IPS-NIHi7 (cell line): ENCODE data around the gene KLHL29.

Source experiments
- DNase-seq: peaks from one replicate; pipeline ENCODE4 v3.0.0; 2012; ENCODE audit warnings: mixed read lengths; ENCODE audit errors: extremely low spot score

The KLHL29 gene

DNA sequence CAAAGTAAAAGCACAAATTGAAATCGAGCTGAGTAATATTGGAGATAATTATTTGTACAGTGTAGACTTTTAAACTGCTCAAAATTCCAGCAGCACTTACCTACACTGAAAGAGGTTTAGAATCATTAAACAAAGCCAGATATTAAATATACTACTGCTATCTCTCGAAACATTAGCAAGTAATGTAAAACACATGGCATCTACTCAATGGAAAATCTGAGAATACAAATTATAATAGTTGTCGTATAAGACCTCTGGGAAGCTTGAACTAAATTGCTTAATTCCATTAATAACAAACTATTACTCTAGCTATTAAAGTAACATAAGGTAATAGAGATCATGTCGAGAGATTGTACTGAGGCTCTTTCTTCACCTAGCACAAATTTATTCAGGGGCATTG lies 108.9 kb downstream of the KLHL29 start:
- no peak for DNase-seq

DNA sequence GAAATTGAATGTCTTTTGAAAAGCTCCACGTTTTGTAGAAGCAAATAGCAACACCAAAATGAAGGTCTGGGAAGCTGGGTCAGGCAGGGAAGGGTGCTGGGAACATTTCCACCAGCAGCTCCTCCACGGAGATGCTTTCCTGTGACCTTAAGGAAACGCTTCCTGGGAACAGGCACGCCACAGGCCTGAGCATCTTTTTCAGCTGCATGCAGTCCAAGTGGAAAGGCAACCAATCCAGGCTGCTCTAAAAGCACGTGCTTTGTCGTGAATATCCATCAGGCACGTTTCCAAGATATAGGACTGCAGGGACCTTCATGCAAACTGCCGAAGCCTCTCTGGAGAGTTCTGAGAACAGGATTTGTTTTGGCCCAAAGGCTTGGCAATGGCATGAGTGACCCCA lies 109.3 kb downstream of the KLHL29 start:
- no peak for DNase-seq

DNA sequence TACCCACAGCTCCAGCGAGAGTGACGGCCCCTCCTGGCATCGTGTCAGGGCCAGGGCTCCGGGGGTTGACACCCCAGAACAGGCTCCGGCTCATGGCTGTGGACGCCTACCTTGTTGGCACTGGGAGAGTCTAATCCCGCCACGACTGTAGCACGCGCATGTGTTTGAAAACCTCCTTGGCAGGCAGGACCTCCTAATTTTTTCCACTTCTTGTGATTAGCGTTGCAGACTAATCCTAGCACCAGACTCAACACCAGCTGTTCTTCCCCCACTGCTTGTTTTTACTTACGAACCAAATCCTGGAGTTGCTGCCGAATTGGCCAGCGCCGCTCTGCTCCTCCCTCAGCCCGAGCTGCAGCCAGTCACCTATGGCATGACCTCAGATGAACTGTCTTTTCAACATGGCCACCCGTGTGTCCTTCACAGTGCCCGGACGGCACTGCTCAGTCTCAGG lies 110.7 kb downstream of the KLHL29 start:
- no peak for DNase-seq

DNA sequence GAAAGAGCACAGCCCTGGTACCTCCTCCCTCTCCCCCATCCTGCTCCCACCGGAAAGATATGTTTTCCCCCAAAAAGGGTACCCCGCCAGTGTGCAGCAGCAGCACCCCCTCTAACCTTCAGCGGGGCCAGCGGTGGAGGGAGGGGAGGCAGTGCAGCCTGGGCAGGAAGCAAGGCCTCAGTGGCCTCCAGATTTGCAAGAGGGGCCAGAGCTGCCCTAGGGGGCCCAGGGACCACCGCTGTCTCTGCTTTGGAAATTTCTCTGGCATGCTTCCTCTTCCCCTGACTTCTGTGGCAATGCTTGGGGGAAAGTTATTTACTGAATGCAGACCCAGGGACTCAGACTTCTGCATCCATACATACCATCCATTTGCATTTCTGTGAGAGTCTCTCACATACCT lies 111.5 kb downstream of the KLHL29 start:
- no peak for DNase-seq

DNA sequence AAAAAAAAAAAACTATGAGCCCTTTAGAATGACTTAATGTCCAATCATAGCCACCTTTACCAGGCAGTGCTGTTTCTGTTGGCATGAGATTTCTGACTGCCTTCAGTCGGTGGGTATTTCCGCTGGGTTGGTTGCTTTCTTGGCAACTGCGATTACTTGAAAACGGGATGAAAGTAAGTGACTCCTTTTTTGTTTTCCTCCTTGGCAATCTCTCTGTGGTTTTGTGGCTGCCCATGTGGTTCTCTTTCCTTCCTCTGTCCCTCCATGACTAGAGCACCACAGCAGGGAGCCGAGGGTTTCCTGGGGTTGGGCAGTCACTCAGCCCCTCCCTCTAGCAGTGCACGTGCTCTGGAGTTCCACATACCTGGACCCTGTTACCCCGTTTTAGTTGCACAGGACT lies 112.1 kb downstream of the KLHL29 start:
- no peak for DNase-seq

DNA sequence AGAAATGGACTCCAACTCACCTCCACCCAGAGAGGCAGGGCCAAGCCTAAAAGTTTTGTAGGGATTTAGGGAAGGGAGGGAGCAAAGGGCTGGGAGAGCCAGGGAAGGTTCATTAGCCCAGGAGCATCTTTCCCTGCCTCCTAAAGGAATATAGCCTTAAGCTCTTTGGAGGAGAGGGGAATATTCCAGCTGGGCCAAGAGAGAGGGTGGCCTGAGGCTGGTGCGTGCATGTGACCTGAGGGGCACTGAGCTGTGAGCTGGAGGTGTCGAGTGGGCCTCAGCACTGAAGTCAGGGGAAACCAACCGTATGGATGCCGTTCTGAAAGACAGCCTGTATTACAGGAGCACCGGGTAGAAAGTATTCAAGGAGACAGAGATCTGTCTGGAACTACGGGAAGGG lies 112.6 kb downstream of the KLHL29 start:
- DNase-seq = no peak

DNA sequence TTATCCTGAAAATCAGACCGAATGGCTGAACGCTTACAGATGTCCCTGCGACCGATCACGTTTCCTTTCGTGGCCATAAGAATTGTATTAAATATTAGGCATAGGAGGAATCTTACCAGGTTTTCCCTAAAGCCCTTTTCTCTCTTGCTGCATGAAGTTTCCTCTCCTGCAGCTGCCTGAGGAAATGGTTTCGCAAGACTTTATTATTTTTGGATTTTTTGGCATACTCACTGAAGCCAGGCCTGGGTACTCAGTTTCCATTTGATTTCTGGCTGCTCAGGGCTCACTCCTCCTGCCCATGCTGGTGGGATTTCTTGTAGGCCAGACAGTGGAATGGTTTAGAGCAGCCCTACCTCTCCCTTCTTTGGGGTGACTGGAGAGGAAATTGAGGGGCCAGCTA lies 114.0 kb downstream of the KLHL29 start:
- no peak for DNase-seq

DNA sequence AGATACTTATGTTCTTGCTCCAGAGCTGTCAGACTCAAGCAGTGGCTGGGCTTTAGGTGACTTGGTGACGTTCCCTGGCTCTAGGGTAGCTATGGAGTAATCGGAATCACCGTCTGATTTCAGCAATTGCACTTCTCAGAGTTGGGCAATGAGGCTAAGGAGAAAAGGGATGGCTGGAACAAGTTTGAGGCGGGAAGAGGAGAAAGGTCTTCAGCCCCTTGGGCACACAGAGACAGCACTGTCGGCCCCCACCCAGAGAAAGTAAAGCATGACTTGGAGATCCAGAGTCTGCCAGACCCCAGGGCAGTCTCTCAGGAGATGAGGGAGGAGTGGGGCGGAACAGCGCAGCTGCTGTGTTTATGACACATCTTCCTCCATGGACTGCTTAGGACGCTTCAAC lies 114.5 kb downstream of the KLHL29 start:
- no peak for DNase-seq

DNA sequence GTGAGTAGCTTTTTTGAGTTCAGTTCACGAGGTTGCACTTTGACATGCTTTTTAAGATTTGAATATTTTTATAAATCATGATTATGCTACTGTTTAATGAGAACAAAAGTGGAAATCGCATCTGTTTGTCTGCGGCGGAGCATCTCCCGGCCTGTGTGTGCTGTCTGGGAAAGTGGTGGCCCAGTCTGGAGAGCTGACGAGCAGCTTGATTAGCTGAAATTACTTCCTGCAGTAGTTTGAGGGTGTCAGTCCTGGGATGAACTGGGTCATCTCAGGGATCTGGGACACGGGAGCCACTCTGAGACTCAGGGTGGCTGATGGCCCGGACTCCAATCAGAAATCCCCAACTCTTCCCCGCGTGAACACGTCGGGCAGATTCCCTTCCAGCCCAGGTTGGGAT lies 115.9 kb downstream of the KLHL29 start:
- no peak for DNase-seq

DNA sequence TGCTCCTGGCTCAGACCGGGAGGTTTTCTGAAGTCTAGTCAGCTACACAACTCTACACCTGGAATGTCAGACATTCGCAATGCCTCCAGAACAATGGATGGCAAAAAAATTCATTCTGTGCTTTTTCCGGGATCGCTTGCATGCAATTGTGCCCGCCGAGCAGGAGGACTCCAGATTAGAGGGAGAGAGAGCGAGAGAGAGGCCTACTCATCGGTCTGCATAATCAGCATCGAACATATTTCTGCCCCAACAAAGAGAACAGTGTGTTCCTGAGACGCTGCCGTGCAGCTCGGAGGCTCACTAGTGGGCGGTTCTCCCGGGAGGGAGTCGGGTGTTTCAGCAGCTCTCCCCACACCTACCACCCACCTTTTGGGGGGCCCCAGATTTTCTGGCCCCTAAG lies 117.1 kb downstream of the KLHL29 start:
- DNase-seq = no peak

DNA sequence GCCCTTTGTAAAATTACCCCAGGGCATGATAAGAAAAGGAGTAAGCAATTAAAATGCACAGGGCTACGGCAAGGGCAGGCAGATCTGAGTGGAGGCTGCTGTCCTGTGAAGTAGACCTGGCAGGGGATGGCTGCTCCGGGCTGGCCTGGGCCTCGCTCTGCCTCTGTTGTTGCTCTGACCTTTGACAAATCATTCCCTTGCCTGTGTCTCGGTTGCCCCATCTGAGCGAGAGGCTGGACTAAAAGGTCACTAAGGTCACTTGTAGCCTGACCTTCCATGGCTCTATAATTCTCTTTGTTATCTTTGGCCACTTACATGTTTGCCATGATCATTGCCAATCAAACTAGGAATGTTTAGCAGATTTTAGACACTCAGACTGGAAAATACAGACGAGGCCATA lies 118.1 kb downstream of the KLHL29 start:
- no peak for DNase-seq

DNA sequence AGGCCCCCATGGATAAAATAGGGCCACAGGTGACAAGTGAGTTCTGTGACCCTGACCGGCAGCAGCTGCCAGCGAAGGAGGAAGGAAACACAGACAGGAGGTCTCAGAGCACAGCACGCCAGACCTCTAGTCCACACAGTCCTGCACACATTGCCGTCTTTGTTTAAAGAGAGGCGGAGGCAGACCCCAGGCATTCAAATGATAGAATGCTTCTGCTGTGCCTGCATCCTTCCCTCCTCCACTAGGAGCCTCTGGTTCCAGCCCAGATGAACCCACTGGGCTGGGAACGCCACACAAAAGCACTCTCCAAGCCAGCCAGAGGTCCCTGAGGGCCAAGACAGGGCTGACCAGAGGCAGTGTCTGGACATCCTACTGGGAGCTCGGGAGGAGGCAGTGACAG lies 118.7 kb downstream of the KLHL29 start:
- DNase-seq = no peak

DNA sequence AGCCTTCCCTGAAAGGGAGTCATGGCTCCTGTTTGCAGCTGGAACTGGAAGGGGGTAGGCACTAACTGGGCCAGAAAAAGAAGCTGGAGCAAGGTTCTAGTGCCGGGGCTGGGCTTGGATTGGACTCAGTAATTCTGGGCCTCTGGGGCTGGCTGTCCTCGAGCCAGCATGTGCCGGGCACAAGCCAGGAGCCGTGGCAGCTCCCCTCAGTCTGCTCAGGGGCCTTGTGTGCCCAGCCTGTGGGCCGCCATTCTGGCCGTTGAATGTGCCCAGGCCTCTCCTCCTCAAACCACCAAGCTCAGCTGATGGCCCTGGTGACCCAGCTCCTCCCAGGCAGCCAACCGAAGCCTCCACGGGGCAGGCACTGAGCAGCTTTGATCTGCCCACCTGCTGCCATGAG lies 119.6 kb downstream of the KLHL29 start:
- no peak for DNase-seq

DNA sequence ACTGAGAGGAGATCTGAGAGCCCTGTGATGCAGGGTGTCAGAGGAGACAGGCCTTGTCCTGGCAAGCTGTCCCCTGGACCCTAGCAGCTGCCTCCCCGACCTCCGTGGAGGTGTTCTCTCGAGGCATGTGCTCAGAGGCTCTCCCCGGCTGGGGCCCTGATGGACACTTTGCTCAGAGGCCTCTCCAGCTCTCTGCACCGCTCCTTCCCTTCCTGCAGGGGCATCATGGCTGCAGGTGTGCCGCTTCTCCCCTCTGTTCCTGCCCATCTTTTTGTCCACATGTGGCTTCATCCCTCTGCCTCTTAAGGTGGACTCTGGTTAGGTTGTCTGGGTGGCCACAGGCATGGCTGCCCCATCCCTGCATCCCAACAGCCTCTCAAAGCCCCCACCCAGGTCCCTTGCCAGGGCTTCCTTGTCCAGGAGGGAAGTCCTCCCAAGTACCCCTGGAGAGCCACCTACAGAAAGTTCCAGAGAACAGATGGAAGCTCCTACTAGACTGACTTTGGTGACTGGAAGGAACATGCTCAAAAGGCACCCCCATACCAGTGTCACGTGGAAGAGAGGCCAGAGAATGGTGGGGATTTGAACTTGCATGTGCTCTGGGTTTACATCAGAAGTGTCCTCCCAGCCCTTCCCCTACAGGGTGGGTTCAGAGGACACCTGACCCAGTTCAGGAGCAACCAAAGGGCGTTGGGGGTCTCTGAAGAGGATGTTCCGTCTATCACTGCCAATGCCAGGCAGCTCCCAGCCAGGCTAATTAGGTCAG lies 120.4 kb downstream of the KLHL29 start:
- DNase-seq = peak; percentile 46

DNA sequence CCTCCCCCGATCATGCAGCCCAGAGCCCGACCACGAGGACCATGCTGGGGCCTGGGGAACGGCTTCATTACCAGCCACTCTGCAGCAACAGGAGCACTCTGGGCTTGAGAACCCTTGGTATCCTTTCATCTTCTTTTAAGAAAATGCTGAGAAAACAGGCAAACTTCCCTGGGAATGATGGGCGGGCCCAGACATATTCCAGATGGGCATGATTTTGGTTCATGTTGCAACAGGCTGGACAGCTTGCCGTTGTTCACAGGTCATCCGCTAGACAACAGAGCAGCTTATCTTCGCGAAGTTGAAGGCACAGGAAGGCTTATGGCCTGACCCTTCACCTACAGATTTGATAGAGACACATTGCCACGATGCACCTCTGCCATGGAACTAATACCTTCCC lies 121.0 kb downstream of the KLHL29 start:
- DNase-seq = no peak

DNA sequence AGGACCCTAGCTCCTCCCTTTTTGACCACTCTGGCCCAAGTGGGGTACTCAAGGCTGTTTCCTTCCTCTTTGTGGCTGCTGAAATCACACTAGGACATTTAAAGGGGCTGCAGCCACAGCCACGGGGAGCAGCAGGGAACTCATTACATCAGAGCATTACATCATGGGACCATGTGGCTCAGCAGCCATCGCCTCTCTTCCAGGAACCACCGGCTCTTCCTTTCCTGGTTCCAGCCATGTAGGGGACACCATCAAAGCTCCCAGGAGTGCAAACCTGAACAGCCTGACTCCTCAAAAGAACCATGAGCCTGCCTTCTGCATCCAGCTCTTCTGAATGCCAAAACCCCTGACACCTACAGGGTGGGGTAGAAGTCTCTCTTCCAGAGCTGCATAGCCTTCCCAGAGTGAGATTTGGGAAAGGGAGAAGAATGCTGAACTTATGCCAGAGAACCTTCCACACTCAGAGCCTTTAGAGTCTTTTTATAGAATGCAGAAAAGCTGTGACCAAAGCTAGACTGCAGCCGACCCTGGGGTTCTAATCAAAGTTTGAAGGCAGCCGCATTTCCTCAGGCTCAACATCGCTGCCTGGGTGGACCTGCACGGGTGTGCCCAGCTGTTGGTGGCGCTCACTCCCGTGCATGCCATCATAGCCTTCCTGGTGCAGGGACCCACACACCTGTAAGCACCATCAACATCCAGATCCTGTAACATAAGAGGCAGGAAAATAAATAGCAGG lies 121.7 kb downstream of the KLHL29 start:
- no peak for DNase-seq

DNA sequence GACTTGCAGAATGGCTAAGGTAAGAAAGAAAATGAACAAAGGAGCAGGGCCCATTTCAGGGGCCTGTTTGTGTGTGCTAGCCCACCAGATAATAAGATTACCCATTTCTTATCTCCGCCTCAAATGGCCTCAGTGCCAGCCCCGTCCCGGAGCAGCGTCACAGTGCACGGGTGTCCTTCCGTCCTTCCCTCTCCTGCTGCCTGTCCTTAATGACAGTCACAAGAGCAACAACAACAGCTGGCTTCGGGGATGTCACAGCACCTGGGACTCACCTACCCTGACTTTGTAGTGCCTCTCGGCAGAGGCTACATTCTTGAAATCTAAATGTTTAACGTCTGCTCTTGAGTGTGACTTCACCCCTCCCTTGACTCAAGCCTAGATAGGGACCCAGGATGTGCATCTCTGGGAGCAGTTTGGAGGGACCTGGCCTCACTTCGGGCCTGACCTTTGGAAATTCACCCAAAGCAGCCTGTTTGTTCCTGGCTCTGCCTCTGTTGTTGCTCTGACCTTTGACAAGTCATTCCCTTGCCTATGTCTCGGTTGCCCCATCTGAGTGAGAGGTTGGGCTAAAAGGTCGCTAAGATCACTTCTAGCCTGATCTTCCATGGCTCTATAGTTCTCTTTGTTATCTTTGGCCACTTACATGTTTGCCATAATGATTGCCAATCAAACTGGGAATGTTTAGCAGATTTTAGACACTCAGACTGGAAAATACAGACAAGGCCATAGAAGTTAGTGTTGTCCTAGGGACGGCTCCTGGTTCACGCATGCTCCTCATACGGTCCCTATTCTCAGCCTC lies 122.5 kb downstream of the KLHL29 start:
- DNase-seq = no peak

DNA sequence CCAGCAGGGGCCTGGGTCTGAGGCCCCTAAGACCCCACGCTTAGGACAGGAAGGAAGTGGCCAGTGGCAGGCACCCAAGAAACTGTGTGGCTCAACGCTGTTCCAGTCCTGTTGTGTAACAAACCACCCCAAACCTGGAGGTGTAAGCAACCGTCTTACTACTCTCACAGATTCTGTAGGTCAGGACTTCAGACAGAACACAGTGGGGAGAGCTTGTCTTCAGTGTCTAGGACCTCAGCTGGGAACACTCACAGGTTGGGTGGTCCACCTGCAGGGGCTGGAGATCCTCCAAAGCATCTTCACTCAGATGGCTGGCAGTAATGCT lies 123.0 kb downstream of the KLHL29 start:
- DNase-seq = no peak

DNA sequence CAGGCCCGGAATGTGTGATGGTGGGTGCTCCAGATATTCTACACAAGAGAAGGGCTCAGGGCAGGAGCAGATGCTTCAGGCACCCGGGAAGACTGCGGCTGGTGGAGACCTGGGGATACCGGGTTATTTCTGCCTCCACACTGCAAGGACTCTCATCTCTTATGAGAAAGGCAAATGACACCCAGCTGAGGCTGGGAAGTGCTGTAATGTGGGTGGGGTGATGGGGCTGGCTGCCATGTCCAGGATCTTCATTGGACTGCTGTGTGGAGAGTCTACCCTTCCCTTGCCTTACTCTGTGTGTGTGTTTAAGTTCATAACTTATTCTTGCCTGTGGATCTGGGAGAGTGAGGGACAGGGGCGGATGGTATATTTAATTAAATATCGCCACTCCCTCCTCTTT lies 124.1 kb downstream of the KLHL29 start:
- no peak for DNase-seq

DNA sequence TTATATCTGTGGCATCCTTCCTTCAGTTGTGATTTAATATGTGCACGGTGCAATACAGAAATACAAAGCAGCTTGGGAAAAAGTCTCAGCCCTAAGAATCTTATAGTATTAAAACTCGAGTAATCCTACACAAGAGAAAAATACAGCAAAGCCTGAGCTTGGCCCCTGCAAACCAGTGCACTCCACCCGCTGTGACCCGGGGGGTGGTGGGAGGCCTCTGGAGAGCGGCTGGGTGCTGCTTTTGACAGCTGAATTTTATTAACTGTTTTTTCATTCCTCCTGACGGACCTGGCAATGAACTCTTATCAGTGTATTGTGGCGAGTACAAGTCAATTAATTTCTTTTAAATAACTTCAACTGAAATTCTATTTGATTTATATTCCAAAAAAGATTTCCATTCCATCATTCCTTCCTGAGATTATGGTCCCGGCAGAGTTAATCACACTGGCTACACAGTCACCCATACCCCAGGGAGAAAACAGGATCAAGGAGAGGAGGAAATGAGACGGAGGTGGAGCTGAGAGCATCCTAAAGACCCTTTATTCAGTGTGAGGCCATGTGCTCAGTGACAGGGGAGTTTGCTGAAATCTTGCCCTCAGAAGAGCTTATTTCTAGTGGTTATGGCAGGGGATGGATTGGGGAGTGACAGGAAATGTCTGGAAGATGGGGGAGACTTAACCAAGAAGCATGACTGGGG lies 124.8 kb downstream of the KLHL29 start:
- DNase-seq = no peak

DNA sequence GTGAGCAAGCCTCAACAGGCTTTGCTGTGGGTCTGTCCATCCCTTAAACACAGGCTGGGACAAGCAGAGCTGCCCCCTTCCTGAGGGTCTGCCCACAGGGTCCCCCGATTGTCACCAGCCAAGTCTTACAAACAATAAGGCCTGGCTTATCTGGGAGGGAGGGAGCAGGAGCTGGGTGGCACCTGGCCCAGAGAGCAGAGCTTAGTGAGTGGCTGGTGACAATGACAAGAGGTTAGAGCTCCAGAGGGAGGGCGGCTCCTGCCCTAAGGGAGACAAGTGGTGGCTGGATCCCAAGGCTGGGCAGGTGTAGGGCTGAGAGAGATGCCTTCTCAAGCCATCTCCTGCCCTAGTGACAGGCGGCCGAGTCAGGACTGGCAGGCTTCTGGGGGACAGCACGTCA lies 125.5 kb downstream of the KLHL29 start:
- no peak for DNase-seq

DNA sequence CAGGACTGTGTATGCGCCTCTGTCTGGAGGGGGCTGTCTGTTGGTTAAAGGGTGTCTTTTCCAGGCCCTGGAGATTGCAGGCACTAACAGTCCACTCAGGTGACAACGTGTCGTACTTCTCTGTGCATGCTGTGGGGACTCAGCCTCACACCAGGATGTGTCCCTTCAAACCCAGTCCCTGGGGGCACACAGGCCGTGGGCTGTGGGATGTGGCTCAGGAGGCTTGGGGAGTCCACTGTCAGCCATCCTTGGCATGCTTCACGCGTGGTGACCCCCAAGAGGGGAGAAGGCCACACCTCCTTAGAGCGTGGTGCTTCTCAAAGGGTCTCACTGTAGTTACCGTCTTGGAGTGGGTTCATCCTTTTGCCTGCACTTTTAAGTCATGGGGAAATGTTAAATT lies 127.8 kb downstream of the KLHL29 start:
- DNase-seq = no peak
